Fibroblast of villous mesenchyme (primary cell): ENCODE measurements around the gene MRTFB. TPM values are rescaled to one million over a fixed set of nuclear protein-coding genes. Genes with fewer than 3 reads are reported as not detected.
A peak's percentile ranks its signal among the peaks of the same experiment; 100 is the strongest.

Experiments
- DNase-seq: peaks from one replicate; pipeline ENCODE4 v3.0.0-alpha.2; 2010; ENCODE audit warnings: low read depth
- H3K4me3 ChIP-seq: 2 replicates; pipeline ENCODE4 v1.5.1; 2011; ENCODE audit warnings: low read depth, mild to moderate bottlenecking, low read length
- CTCF ChIP-seq: IDR thresholded peaks from 2 replicates; pipeline ENCODE4 v1.5.1; 2012; ENCODE audit warnings: low read depth, mild to moderate bottlenecking, low read length; ENCODE audit not compliant: insufficient read depth
- total RNA-seq: library from RNA; depleted of rRNA; stranded (reverse); fragments of >200 nt; gene quantifications from 2 replicates; pipeline ENCODE4 v1.2.3, GENCODE V29; 2012

MRTFB gene
- total RNA-seq, 1 donor, result 8.2 TPM

- DNase-seq, result no peak
- no peak overlapping the region for H3K4me3 ChIP-seq
- no peak for TF ChIP-seq CTCF
These were observed 68.8 kb downstream of the MRTFB start for GRCh38 chr16:14139872-14140271.

GRCh38 chr16:14140923-14141322 is 69.8 kb downstream of the MRTFB start:
- TF ChIP-seq CTCF, result no peak
- DNase-seq, result no peak

GRCh38 chr16:14146445-14146844 is 75.3 kb downstream of the MRTFB start:
- no peak overlapping the region for H3K4me3 ChIP-seq
- no peak for DNase-seq
- TF ChIP-seq CTCF, result no peak

More at GRCh38 chr16:14140923-14141322, 69.8 kb downstream of the MRTFB start:
- no peak overlapping the region for H3K4me3 ChIP-seq

- no peak for DNase-seq
- no peak for TF ChIP-seq CTCF
- no peak overlapping the region for H3K4me3 ChIP-seq
These were observed 76.9 kb downstream of the MRTFB start for GRCh38 chr16:14148016-14148415.

- no peak for DNase-seq
- TF ChIP-seq CTCF, result no peak
- no peak overlapping the region for H3K4me3 ChIP-seq
These were observed 77.5 kb downstream of the MRTFB start for GRCh38 chr16:14148569-14148968.

- no peak for DNase-seq
- no peak overlapping the region for H3K4me3 ChIP-seq
- no peak for TF ChIP-seq CTCF
These were observed 79.7 kb downstream of the MRTFB start for GRCh38 chr16:14150796-14151195.

GRCh38 chr16:14151256-14152030 is 80.3 kb downstream of the MRTFB start:
- no peak for TF ChIP-seq CTCF
- no peak overlapping the region for H3K4me3 ChIP-seq
- peak; percentile 43 for DNase-seq
